RWPE2 (cell line): ENCODE measurements around the gene FGF3.

Experiments
- ATAC-seq: fragments of 200-7000 bp; cut with Tn5 transposase; 3 replicates; pipeline ENCODE4 v1.9.1; 2021; ENCODE audit warnings: low read depth
- DNase-seq: peaks from one replicate; pipeline ENCODE4 v3.0.0-alpha.2; 2020; ENCODE audit warnings: low spot score
- H3K27ac ChIP-seq: fragments of 450-650 bp; 2 replicates; pipeline ENCODE4 v1.5.1; 2017; ENCODE audit warnings: mild to moderate bottlenecking; ENCODE audit not compliant: poor library complexity, severe bottlenecking
- H3K27me3 ChIP-seq: fragments of 250-450 bp; sonication (Bioruptor Pico); 2 replicates; pipeline ENCODE4 v1.5.1; 2021; ENCODE audit warnings: mild to moderate bottlenecking, moderate library complexity; ENCODE audit not compliant: insufficient read depth, poor library complexity, severe bottlenecking
- H3K36me3 ChIP-seq: fragments of 250-450 bp; sonication (Bioruptor Pico); 2 replicates; pipeline ENCODE4 v1.5.1; 2020; ENCODE audit warnings: low read depth, mild to moderate bottlenecking, moderate library complexity
- H3K4me1 ChIP-seq: fragments of 250-450 bp; sonication (Bioruptor Pico); 2 replicates; pipeline ENCODE4 v1.5.1; 2021; ENCODE audit warnings: mild to moderate bottlenecking, moderate library complexity; ENCODE audit not compliant: insufficient read depth, poor library complexity, severe bottlenecking
- H3K4me3 ChIP-seq: fragments of 250-450 bp; sonication (Bioruptor Pico); 2 replicates; pipeline ENCODE4 v1.5.1; 2021; ENCODE audit warnings: mild to moderate bottlenecking, moderate library complexity; ENCODE audit not compliant: severe bottlenecking
- H3K9me3 ChIP-seq: fragments of 250-450 bp; sonication (Bioruptor Pico); 2 replicates; pipeline ENCODE4 v1.5.1; 2021; ENCODE audit warnings: mild to moderate bottlenecking, moderate library complexity; ENCODE audit not compliant: severe bottlenecking
- CTCF ChIP-seq: fragments of 450-650 bp; IDR thresholded peaks from one replicate; pipeline ENCODE4 v1.5.1; 2017; ENCODE audit warnings: mild to moderate bottlenecking, moderate library complexity; ENCODE audit not compliant: poor library complexity, severe bottlenecking

FGF3 gene

GRCh38 chr11:69797737-69798528 is 21.3 kb downstream of the FGF3 start:
- H3K9me3 ChIP-seq: no peaks in the 10 kb centered on the region
- DNase-seq: peak; percentile 38
- no peak for TF ChIP-seq CTCF
- no peak overlapping the region for H3K4me3 ChIP-seq
- no peak for ATAC-seq
- no peaks in the 10 kb centered on the region for H3K36me3 ChIP-seq
- H3K27ac ChIP-seq: no peak overlapping the region
- no peaks in the 10 kb centered on the region for H3K27me3 ChIP-seq
- H3K4me1 ChIP-seq: no peaks in the 10 kb centered on the region

- peak; percentile 31 for DNase-seq
- peak; percentile 6 for TF ChIP-seq CTCF
- H3K27me3 ChIP-seq: no peaks in the 10 kb centered on the region
- no peak overlapping the region for H3K27ac ChIP-seq
- H3K36me3 ChIP-seq: no peaks in the 10 kb centered on the region
- H3K4me3 ChIP-seq: no peak overlapping the region
- no peaks in the 10 kb centered on the region for H3K9me3 ChIP-seq
- ATAC-seq: 0 out of 3 replicates have a peak, but pooled peaks have one; percentile 14
- no peaks in the 10 kb centered on the region for H3K4me1 ChIP-seq
Measured at GRCh38 chr11:69797156-69797555, 22.1 kb downstream of the FGF3 start.

- Histone ChIP-seq H3K36me3 (no peaks in the 10 kb centered on the region), H3K27ac (no peak overlapping the region), H3K4me1 (no peaks in the 10 kb centered on the region), H3K27me3 (no peaks in the 10 kb centered on the region), H3K9me3 (no peaks in the 10 kb centered on the region), H3K4me3 (no peak overlapping the region)
- no peak for ATAC-seq
- TF ChIP-seq CTCF: no peak
- peak; percentile 22 for DNase-seq
Measured at GRCh38 chr11:69796063-69796462, 23.2 kb downstream of the FGF3 start.

- no peak overlapping the region for H3K4me3 ChIP-seq
- no peaks in the 10 kb centered on the region for H3K27me3 ChIP-seq
- no peaks in the 10 kb centered on the region for H3K9me3 ChIP-seq
- no peaks in the 10 kb centered on the region for H3K4me1 ChIP-seq
- no peak overlapping the region for H3K27ac ChIP-seq
- no peaks in the 10 kb centered on the region for H3K36me3 ChIP-seq
- ATAC-seq (peak; percentile 51), DNase-seq (peak; percentile 36)
- TF ChIP-seq CTCF: no peak
Measured at GRCh38 chr11:69791276-69792180, 27.7 kb downstream of the FGF3 start.
